ENCODE measurements around the gene TANGO2. TPM values are rescaled to one million over a fixed set of nuclear protein-coding genes. Genes with fewer than 3 reads are reported as not detected.

Gene TANGO2
- total RNA-seq, 4 donors from 2014 or later: 24.3 to 46.7 (median 37.5) TPM

- TF ChIP-seq, protein P1, sequence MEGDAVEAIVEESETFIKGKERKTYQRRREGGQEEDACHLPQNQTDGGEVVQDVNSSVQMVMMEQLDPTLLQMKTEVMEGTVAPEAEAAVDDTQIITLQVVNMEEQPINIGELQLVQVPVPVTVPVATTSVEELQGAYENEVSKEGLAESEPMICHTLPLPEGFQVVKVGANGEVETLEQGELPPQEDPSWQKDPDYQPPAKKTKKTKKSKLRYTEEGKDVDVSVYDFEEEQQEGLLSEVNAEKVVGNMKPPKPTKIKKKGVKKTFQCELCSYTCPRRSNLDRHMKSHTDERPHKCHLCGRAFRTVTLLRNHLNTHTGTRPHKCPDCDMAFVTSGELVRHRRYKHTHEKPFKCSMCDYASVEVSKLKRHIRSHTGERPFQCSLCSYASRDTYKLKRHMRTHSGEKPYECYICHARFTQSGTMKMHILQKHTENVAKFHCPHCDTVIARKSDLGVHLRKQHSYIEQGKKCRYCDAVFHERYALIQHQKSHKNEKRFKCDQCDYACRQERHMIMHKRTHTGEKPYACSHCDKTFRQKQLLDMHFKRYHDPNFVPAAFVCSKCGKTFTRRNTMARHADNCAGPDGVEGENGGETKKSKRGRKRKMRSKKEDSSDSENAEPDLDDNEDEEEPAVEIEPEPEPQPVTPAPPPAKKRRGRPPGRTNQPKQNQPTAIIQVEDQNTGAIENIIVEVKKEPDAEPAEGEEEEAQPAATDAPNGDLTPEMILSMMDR (IDR thresholded peaks at IDR 0.05; ENCODE audit: low read depth): no peak
Measured at GRCh38 chr22:20062766-20063083, 41.8 kb downstream of the TANGO2 start.

GRCh38 chr22:20063271-20064139 is 42.6 kb downstream of the TANGO2 start:
- TF ChIP-seq, protein P1 (IDR thresholded peaks at IDR 0.05; ENCODE audit: low read depth): no peak

- TF ChIP-seq, protein P1 (IDR thresholded peaks at IDR 0.05; ENCODE audit: low read depth): no peak
Measured at GRCh38 chr22:20064140-20064480, 43.2 kb downstream of the TANGO2 start.

DNA sequence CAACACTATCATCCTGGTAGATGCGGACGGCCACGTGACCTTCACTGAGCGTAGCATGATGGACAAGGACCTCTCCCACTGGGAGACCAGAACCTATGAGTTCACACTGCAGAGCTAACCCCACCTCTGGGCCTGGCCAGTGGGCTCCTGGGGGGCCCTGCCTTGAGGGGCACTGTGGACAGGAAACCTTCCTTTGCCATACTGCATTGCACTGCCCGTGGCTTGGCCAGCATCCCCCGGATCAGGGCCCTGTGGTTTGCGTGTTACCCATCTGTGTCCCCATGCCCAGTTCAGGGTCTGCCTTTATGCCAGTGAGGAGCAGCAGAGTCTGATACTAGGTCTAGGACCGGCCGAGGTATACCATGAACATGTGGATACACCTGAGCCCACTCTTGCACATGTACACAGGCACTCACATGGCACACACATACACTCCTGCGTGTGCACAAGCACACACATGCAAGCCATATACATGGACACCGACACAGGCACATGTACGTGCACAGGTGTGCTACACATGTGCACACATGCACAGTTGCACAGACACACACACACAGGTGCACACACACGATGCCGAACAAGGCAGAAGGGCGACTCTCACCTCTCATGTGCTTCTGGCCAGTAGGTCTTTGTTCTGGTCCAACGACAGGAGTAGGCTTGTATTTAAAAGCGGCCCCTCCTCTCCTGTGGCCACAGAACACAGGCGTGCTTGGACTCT is 43.8 kb downstream of the TANGO2 start:
- TF ChIP-seq, protein P1 (IDR thresholded peaks at IDR 0.05; ENCODE audit: low read depth): no peak

DNA sequence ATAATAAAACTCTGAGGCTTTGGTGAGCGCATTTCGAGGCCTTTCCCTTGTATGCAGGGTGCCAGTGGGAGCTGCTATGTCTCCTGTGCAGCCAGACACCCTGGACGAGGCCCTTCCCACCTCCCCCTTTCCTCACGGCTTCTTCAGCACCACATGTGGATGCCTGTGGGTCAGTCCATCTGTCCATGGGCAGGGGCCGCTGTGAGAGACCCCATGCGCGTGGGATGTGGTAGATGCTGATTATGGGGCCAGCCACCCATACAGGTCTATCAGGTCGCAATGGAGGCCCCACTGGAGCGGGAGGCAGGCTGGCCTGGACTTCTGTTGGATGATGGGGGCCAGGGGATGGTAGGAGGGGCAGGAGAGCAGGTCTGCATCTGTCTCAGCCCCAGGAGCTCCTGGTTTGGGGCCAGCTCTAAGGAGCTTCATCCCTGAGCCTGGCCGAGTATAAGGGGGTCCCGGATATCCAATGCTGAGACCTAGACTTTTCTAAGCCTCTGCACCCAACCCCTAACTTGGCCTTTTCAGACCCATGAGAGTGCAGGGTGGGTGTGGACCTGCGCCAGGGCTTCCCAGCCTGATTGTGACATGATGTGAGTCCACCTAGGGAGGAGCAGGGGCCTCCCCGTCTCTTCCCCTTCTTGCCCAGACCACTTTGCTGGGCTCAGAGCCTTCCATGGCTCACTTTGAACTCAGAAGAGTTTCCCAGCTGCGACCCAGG is 45.1 kb downstream of the TANGO2 start:
- TF ChIP-seq, protein P1 (IDR thresholded peaks at IDR 0.05; ENCODE audit: low read depth): no peak

DNA sequence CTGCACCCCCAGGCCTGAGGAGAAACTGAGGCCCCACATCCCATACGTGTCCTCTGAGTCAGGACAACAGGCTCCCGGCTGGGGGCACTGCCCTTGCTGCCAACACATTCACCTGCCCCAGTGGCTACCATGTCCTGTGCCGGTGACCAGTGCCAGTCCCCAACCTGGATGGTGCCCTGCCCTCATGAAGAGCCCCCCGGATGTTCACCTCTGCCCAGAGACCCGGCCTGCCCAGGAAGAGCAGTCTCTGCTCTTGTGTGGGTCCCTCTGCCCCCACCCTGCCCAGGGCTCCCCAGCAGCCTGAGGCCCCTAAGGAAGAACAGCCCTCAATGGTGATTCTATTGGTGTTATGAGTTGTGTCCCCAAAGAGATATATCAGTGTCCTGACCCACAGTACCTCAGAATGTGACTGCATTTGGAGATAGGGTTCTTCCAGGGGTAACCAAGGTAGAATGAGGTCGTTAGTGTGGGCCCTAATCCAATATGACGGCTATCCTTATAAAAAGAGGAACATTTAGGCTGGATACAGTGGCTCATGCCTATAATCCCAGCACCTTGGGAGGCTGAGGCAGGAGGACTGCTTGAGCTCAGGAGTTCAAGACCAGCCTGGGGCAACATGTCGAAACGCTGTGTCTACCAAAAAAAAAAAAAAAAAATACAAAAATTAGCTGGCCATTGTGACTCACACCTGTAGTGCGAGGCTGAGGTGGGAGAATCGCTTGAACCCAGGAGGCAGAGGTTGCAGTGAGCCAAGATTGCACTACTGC is 45.9 kb downstream of the TANGO2 start:
- TF ChIP-seq, protein P1 (IDR thresholded peaks at IDR 0.05; ENCODE audit: low read depth): no peak
